Mesenchymal stem cell (in vitro differentiated cells and primary cell): ENCODE measurements around the gene CDYL2.

Source experiments
- DNase-seq: peaks from one replicate; pipeline ENCODE4 v3.0.0-alpha.2; 2013
- H2AFZ ChIP-seq: one replicate; pipeline ENCODE4 v1.6.1; 2013; ENCODE audit warnings: low read depth, mild to moderate bottlenecking, control low read depth, inconsistent platforms, low read length, moderate library complexity
- H2AK5ac ChIP-seq: 2 replicates; pipeline ENCODE4 v1.6.1; 2013; ENCODE audit warnings: low read length, moderate library complexity, mild to moderate bottlenecking, inconsistent platforms; ENCODE audit not compliant: severe bottlenecking
- H2BK120ac ChIP-seq: one replicate; pipeline ENCODE4 v1.6.1; 2013; ENCODE audit warnings: low read depth, mild to moderate bottlenecking, inconsistent platforms, low read length, moderate library complexity
- H2BK12ac ChIP-seq, 2 experiments: one replicate each; pipeline ENCODE4 v1.6.1; 2013; ENCODE audit warnings: inconsistent platforms in 2 of 2, low read length in 2 of 2, mild to moderate bottlenecking in 2 of 2, moderate library complexity in 2 of 2, control low read depth in 1 of 2
- H2BK15ac ChIP-seq: one replicate; pipeline ENCODE4 v1.6.1; 2013; ENCODE audit warnings: mild to moderate bottlenecking, low read depth, inconsistent platforms; ENCODE audit not compliant: poor library complexity, severe bottlenecking
- H2BK5ac ChIP-seq: 2 replicates; pipeline ENCODE4 v1.6.1; 2013; ENCODE audit warnings: low read depth, mild to moderate bottlenecking, low read length, control low read depth, inconsistent platforms; ENCODE audit not compliant: poor library complexity, severe bottlenecking
- H3K14ac ChIP-seq, 2 experiments: one replicate each; pipeline ENCODE4 v1.6.1; 2013; ENCODE audit warnings: inconsistent platforms in 2 of 2, low read length in 2 of 2, control low read depth in 1 of 2, mild to moderate bottlenecking in 1 of 2, moderate library complexity in 1 of 2
- H3K18ac ChIP-seq, 2 experiments: one replicate each; pipeline ENCODE4 v1.6.1; 2013; ENCODE audit warnings: inconsistent platforms in 2 of 2, low read length in 2 of 2, control low read depth in 1 of 2, low read depth in 1 of 2, mild to moderate bottlenecking in 1 of 2
- H3K23ac ChIP-seq, 2 experiments: one replicate each; pipeline ENCODE4 v1.6.1; 2013; ENCODE audit warnings: inconsistent platforms in 2 of 2, low read length in 2 of 2, mild to moderate bottlenecking in 2 of 2, moderate library complexity in 2 of 2, control low read depth in 1 of 2
- H3K27ac ChIP-seq: 2 replicates; pipeline ENCODE4 v1.5.1; 2013; ENCODE audit warnings: mild to moderate bottlenecking, moderate library complexity, low read length, control low read depth, inconsistent platforms; ENCODE audit not compliant: poor library complexity, severe bottlenecking
- H3K27me3 ChIP-seq, 2 experiments: 2 replicates each; pipeline versions ENCODE4 v1.6.1 to v1.7.0; 2013; ENCODE audit warnings: low read length in 2 of 2, mild to moderate bottlenecking in 2 of 2, moderate library complexity in 2 of 2, control low read depth in 1 of 2, inconsistent platforms in 1 of 2; ENCODE audit not compliant: control insufficient read depth in 1 of 2, insufficient read depth in 1 of 2
- H3K36me3 ChIP-seq, 2 experiments: 2 replicates each; pipeline versions ENCODE4 v1.6.1 to v1.7.0; 2013; ENCODE audit warnings: low read length in 2 of 2, control low read depth in 1 of 2, inconsistent platforms in 1 of 2, low read depth in 1 of 2, mild to moderate bottlenecking in 1 of 2; ENCODE audit not compliant: insufficient read depth in 2 of 2, control insufficient read depth in 1 of 2
- H3K4ac ChIP-seq, 2 experiments: one replicate each; pipeline ENCODE4 v1.6.1; 2013; ENCODE audit warnings: inconsistent platforms in 2 of 2, low read length in 2 of 2, mild to moderate bottlenecking in 2 of 2, moderate library complexity in 2 of 2, control low read depth in 1 of 2, low read depth in 1 of 2
- H3K4me1 ChIP-seq: 2 replicates; pipeline ENCODE4 v1.6.1; 2013; ENCODE audit warnings: low read depth, low read length, control low read depth; ENCODE audit not compliant: control insufficient read depth, insufficient read depth
- H3K4me2 ChIP-seq: 2 replicates; pipeline ENCODE4 v1.6.1; 2013; ENCODE audit warnings: low read length, mild to moderate bottlenecking, inconsistent platforms; ENCODE audit not compliant: poor library complexity, severe bottlenecking
- H3K4me3 ChIP-seq, 2 experiments: 2 replicates each; pipeline versions ENCODE4 v1.5.1 to v1.7.0; 2013; ENCODE audit warnings: low read length in 2 of 2, mild to moderate bottlenecking in 2 of 2, control low read depth in 1 of 2, low read depth in 1 of 2; ENCODE audit not compliant: insufficient read depth in 1 of 2
- H3K79me1 ChIP-seq: replicated peaks from 2 replicates; pipeline ENCODE4 v1.6.1; 2013; ENCODE audit warnings: mild to moderate bottlenecking, control low read depth, low read length, inconsistent platforms; ENCODE audit not compliant: poor library complexity, severe bottlenecking
- H3K9ac ChIP-seq: 2 replicates; pipeline ENCODE4 v1.7.0; 2013; ENCODE audit warnings: mild to moderate bottlenecking, low read length, moderate library complexity
- H3K9me3 ChIP-seq: 2 replicates; pipeline ENCODE4 v1.7.0; 2013; ENCODE audit warnings: mild to moderate bottlenecking, low read length; ENCODE audit not compliant: control insufficient read depth
- H4K8ac ChIP-seq: one replicate; pipeline ENCODE4 v1.6.1; 2013; ENCODE audit warnings: inconsistent platforms, mild to moderate bottlenecking, low read length, moderate library complexity
- H4K91ac ChIP-seq: one replicate; pipeline ENCODE4 v1.6.1; 2013; ENCODE audit warnings: mild to moderate bottlenecking, low read length, inconsistent platforms
- WGBS: methylation state at CpG from one replicate; pipeline ENCODE4 v1.1.7; 2013; ENCODE audit warnings: mixed read lengths; 5-methylcytosine and 5-hydroxymethylcytosine counted together

Gene CDYL2

DNA sequence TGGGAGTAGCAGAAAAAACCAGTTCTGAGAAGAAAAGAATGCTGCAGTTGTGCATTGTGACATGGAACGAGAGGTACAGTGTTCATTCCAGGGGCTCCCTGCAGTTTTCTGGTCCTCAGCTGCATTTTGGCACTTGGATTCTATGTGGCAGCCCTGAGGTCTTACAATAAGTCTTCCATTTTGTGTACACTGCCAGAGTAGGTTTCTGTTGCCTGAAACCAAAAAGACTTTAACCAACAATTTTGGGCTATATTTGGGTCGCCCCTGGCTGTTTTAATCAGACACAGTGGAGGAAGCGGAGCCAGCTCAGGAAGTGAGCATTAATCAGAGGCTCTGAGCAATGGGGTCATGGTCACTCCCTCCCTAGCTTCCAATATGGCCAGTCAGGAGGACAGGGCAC lies 247.9 kb downstream of the CDYL2 start:
- Histone ChIP-seq H3K4me3 (no peak overlapping the region), H2BK120ac (no peak overlapping the region), H2AFZ (no peak overlapping the region), H3K4me2 (no peak overlapping the region), H2BK15ac (no peak overlapping the region), H2AK5ac (no peak overlapping the region), H3K36me3 (no peaks in the 10 kb centered on the region), H3K23ac (no peak overlapping the region), H3K9ac (no peak overlapping the region), H3K4me1 (no peaks in the 10 kb centered on the region), H3K9me3 (no peaks in the 10 kb centered on the region), H3K4ac (no peak overlapping the region), H3K27ac (no peak overlapping the region), H3K18ac (no peak overlapping the region), H4K8ac (no peak overlapping the region), H2BK12ac (no peak overlapping the region), H3K14ac (no peak overlapping the region), H4K91ac (no peak overlapping the region), H2BK5ac (no peak overlapping the region), H3K79me1 (no peaks in the 10 kb centered on the region), H3K27me3 (peaks cover 0 to 19% of the 10 kb centered on the region in 2 experiments)
- no peak for DNase-seq
- 59% methylated on average over 3 of the region's 3 CpGs for WGBS

GRCh38 chr16:80554033-80554432 lies 250.4 kb downstream of the CDYL2 start:
- Histone ChIP-seq H2BK12ac (no peak overlapping the region), H3K23ac (no peak overlapping the region), H3K79me1 (no peaks in the 10 kb centered on the region), H3K4ac (no peak overlapping the region), H2BK5ac (no peak overlapping the region), H4K8ac (no peak overlapping the region), H3K27ac (no peak overlapping the region), H3K27me3 (peaks cover 0 to 4% of the 10 kb centered on the region in 2 experiments), H3K4me2 (no peak overlapping the region), H3K14ac (no peak overlapping the region), H3K4me1 (no peaks in the 10 kb centered on the region), H3K18ac (no peak overlapping the region), H2BK15ac (no peak overlapping the region), H2AK5ac (no peak overlapping the region), H3K36me3 (no peaks in the 10 kb centered on the region), H3K4me3 (no peak overlapping the region), H2BK120ac (no peak overlapping the region), H3K9me3 (no peaks in the 10 kb centered on the region), H4K91ac (no peak overlapping the region), H3K9ac (no peak overlapping the region), H2AFZ (no peak overlapping the region)
- no peak for DNase-seq
- 43% methylated on average over 2 of the region's 2 CpGs for WGBS

DNA sequence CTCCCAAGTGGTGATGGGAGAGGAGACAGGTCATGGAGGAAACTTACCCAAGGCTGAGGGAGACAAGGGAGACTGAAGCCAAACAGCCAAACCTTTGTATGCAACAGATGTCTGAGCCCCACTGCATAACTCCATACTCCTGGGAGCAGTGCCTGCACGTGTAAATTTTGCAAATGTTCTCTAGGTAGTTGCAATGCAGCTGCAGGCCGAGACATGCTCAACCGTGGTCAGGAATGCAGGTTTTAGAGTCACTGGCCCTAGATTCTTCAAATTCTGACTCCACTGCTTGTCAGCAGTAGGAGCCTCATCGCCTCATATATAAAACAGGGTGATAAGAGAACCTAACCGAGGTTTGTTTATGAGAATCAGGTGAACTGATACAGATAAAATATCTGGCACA lies 252.1 kb downstream of the CDYL2 start:
- Histone ChIP-seq H3K23ac (no peak overlapping the region), H3K27ac (no peak overlapping the region), H3K14ac (no peak overlapping the region), H3K9me3 (no peaks in the 10 kb centered on the region), H3K27me3 (peaks cover 0 to 4% of the 10 kb centered on the region in 2 experiments), H4K91ac (no peak overlapping the region), H3K9ac (no peak overlapping the region), H2AFZ (peak overlapping the region; percentile 23), H2BK5ac (no peak overlapping the region), H2AK5ac (no peak overlapping the region), H3K4ac (no peak overlapping the region), H3K4me3 (no peak overlapping the region), H3K79me1 (no peaks in the 10 kb centered on the region), H3K36me3 (no peaks in the 10 kb centered on the region), H2BK120ac (no peak overlapping the region), H2BK12ac (no peak overlapping the region), H3K18ac (no peak overlapping the region), H4K8ac (no peak overlapping the region), H3K4me2 (no peak overlapping the region), H3K4me1 (no peaks in the 10 kb centered on the region), H2BK15ac (no peak overlapping the region)
- no peak for DNase-seq
- WGBS = 58% methylated on average over 5 of the region's 5 CpGs
